ENCODE data around the gene RALGDS. TPM values are rescaled to one million over a fixed set of nuclear protein-coding genes. Genes with fewer than 3 reads are reported as not detected.

The RALGDS gene
- total and polyA plus RNA-seq, 2 experiments from 2014 or later, result 50.4 to 58.3 TPM

GRCh38 chr9:133118568-133118967 lies 2.5 kb downstream of the RALGDS start:
- Histone ChIP-seq H3K4me1 (ENCODE audit: low read depth) (peaks cover 63% of the 10 kb centered on the region), H3K4me3 (no peak overlapping the region), H3K27me3 (no peaks in the 10 kb centered on the region), H3K36me3 (no peaks in the 10 kb centered on the region), H3K9me3 (ENCODE audit: low read depth) (no peaks in the 10 kb centered on the region), H3K27ac (no peak overlapping the region)
- no peak for TF ChIP-seq CTCF (IDR thresholded peaks at IDR 0.05; ENCODE audit: low read depth, low read length)
- no peak for DNase-seq (ENCODE audit: low read depth in 1 of 2, low spot score in 1 of 2)

- Histone ChIP-seq H3K27ac (no peak overlapping the region), H3K27me3 (no peaks in the 10 kb centered on the region), H3K36me3 (no peaks in the 10 kb centered on the region), H3K9me3 (ENCODE audit: low read depth) (no peaks in the 10 kb centered on the region), H3K4me3 (no peak overlapping the region), H3K4me1 (ENCODE audit: low read depth) (peaks cover 62% of the 10 kb centered on the region)
- TF ChIP-seq CTCF (IDR thresholded peaks at IDR 0.05; ENCODE audit: low read depth, low read length), result no peak
- no peak for DNase-seq (ENCODE audit: low read depth in 1 of 2, low spot score in 1 of 2)
These were observed 2.9 kb downstream of the RALGDS start for GRCh38 chr9:133118179-133118520.

- no peaks in the 10 kb centered on the region for H3K36me3 ChIP-seq
- no peaks in the 10 kb centered on the region for H3K9me3 ChIP-seq (ENCODE audit: low read depth)
- no peaks in the 10 kb centered on the region for H3K27me3 ChIP-seq
- DNase-seq (ENCODE audit: low read depth in 1 of 2, low spot score in 1 of 2), result peak in 1 of 2 donors; percentile 51
- no peak overlapping the region for H3K4me3 ChIP-seq
- H3K27ac ChIP-seq, result no peak overlapping the region
- TF ChIP-seq CTCF (IDR thresholded peaks at IDR 0.05; ENCODE audit: low read depth, low read length), result no peak
- H3K4me1 ChIP-seq (ENCODE audit: low read depth), result peaks cover 56% of the 10 kb centered on the region
These were observed 3.5 kb downstream of the RALGDS start for GRCh38 chr9:133117271-133118178.

GRCh38 chr9:133116346-133117231 lies 4.5 kb downstream of the RALGDS start:
- no peaks in the 10 kb centered on the region for H3K27me3 ChIP-seq
- TF ChIP-seq CTCF (IDR thresholded peaks at IDR 0.05; ENCODE audit: low read depth, low read length), result no peak
- peaks cover 47% of the 10 kb centered on the region for H3K4me1 ChIP-seq (ENCODE audit: low read depth)
- no peak overlapping the region for H3K4me3 ChIP-seq
- H3K27ac ChIP-seq, result no peak overlapping the region
- no peaks in the 10 kb centered on the region for H3K36me3 ChIP-seq
- DNase-seq (ENCODE audit: low read depth in 1 of 2, low spot score in 1 of 2), result no peak
- no peaks in the 10 kb centered on the region for H3K9me3 ChIP-seq (ENCODE audit: low read depth)

- Histone ChIP-seq H3K4me1 (ENCODE audit: low read depth) (peaks cover 44% of the 10 kb centered on the region), H3K9me3 (ENCODE audit: low read depth) (no peaks in the 10 kb centered on the region), H3K27ac (peak overlapping the region; percentile 82), H3K27me3 (no peaks in the 10 kb centered on the region), H3K36me3 (no peaks in the 10 kb centered on the region), H3K4me3 (no peak overlapping the region)
- no peak for DNase-seq (ENCODE audit: low read depth in 1 of 2, low spot score in 1 of 2)
- no peak for TF ChIP-seq CTCF (IDR thresholded peaks at IDR 0.05; ENCODE audit: low read depth, low read length)
These were observed 5.3 kb downstream of the RALGDS start for GRCh38 chr9:133115604-133116345.

All from cardiac muscle cell (in vitro differentiated cells and primary cell).